HEK293 (cell line): ENCODE results near the gene KRT4.

ENCODE experiments used
- GLIS2 ChIP-seq: fragments of 450-650 bp; formaldehyde crosslinking; IDR thresholded peaks from 2 replicates; pipeline ENCODE4 v1.5.1; 2016; ENCODE audit warnings: missing biosample characterization, missing genetic modification characterization
- IKZF3 ChIP-seq: fragments of 450-650 bp; IDR thresholded peaks from 2 replicates; pipeline ENCODE4 v1.5.0; 2018; ENCODE audit warnings: missing biosample characterization, mild to moderate bottlenecking, missing genetic modification characterization, moderate library complexity
- ZNF843 ChIP-seq: fragments of 450-650 bp; formaldehyde crosslinking; IDR thresholded peaks from 2 replicates; pipeline ENCODE4 v1.5.1; 2016; ENCODE audit warnings: missing biosample characterization, missing genetic modification characterization
- ZSCAN5A ChIP-seq: fragments of 450-650 bp; formaldehyde crosslinking; IDR thresholded peaks from 2 replicates; pipeline ENCODE4 v1.5.1; 2016; ENCODE audit warnings: missing biosample characterization, missing genetic modification characterization
- TF ChIP-seq, protein P1 (sequence below): fragments of 450-650 bp; formaldehyde crosslinking; IDR thresholded peaks from 2 replicates; pipeline ENCODE4 v1.5.1; 2016; ENCODE audit warnings: missing biosample characterization, missing genetic modification characterization

- TF ChIP-seq, protein P1, sequence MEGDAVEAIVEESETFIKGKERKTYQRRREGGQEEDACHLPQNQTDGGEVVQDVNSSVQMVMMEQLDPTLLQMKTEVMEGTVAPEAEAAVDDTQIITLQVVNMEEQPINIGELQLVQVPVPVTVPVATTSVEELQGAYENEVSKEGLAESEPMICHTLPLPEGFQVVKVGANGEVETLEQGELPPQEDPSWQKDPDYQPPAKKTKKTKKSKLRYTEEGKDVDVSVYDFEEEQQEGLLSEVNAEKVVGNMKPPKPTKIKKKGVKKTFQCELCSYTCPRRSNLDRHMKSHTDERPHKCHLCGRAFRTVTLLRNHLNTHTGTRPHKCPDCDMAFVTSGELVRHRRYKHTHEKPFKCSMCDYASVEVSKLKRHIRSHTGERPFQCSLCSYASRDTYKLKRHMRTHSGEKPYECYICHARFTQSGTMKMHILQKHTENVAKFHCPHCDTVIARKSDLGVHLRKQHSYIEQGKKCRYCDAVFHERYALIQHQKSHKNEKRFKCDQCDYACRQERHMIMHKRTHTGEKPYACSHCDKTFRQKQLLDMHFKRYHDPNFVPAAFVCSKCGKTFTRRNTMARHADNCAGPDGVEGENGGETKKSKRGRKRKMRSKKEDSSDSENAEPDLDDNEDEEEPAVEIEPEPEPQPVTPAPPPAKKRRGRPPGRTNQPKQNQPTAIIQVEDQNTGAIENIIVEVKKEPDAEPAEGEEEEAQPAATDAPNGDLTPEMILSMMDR, result no peak
- TF ChIP-seq GLIS2 (tag by site-specific recombination) (no peak), IKZF3 (tag by site-specific recombination) (no peak), ZSCAN5A (tag by site-specific recombination) (no peak), ZNF843 (tag by site-specific recombination) (no peak)
Observed at GRCh38 chr12:52781399-52782082, 32.4 kb downstream of the KRT4 start.
